Activated T-cell treated with anti-CD3 and anti-CD28 coated beads for 24 hours (primary cell): ENCODE measurements around the gene FOXC2.
A peak's percentile ranks its signal among the peaks of the same experiment; 100 is the strongest.
"Not testable (repeated sequence)": the region's sequence is repeated elsewhere in the genome, so short reads cannot be mapped to it uniquely, and the experiment has no call there.

Source experiments
- DNase-seq: peaks from one replicate; pipeline ENCODE4 v3.0.0-alpha.2; 2020; ENCODE audit warnings: low read depth

FOXC2 gene

DNA sequence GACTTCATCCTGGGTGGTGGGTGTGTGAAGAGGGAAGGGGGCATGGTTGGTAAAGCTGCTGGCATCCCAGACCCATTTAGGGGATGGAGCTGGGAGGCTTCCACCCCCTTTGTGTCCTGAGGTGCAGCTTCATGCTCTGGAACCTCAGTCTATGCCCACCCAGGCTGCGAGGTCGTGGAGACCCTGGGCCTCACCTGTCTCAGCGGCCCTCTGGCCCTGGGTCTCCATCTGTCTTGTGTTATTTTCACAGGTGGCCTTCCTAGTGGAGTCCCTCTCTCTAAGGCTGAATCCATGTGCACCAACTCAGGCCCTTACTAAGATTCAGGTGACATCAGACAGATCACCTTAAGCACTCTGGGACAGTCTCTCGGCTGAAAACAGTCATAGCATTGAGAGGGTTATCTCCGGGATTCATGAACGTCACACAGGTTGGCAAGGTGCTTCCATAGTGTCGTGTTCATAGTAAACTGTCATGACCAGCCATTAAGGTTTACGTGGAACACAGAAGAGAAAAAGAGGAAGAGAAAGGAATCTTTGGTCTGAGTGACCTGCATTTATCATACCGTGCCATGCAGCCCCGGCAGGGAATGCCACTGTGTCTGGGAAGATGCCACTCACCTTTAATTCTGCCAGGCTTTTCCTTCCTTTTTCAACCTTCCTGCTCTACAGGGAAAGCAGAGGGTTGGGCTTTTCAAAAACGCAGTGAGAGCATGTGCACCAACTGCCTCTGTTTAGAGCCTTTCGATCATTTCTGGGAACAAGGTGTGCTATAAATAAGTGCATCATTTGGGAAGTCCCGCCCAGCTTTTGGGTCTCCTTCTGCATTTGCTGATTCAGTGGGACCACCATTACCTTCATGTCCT is 7.2 kb downstream of the FOXC2 start:
- DNase-seq = no peak

DNA sequence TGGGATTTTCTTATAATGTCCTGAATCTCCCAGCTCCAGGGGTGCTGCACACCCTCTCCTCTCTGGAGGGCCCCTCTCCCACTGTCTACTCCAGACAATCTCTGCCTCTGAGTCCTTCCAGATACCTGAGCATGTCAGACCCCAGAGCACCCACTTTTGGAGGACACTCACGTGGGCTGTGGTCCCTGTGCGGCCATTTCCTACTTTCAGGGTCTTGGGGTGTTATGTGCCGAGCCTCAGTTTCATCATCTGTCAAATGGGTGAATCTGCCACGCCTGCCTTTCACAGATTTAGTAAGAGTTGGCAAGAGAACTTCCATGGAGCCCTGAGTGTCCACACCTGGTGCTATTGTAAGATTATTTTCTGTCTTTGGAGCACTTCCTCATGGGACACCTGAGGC is 8.0 kb downstream of the FOXC2 start:
- DNase-seq = no peak

DNA sequence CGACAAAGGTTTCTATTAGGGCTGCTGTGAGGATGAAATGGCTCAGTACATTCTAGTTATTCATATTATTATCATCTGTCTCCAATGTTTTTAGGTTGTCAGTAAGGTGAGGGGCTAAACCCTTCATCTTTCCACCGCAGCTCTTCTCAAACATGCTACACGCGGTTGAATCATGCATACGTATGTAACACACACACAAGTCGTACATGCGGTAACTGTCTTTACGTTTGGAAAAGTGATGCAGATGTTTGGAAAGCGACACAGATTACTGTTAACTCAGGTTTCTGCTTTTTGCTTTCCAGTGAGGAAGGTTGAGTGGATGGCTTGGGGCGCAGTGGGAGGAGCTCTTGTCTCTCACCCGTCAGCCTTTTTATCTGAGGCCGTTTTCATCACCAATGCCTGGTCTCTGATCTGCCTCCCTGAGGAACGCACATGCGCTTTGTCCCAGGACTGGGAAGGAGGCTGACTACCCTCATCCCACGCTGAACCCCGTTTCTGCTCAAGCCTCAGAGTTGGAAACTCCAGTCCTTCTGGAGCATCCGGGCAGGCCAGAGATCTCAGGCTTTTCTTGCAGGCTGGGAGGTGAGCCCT is 8.6 kb downstream of the FOXC2 start:
- DNase-seq = no peak

DNA sequence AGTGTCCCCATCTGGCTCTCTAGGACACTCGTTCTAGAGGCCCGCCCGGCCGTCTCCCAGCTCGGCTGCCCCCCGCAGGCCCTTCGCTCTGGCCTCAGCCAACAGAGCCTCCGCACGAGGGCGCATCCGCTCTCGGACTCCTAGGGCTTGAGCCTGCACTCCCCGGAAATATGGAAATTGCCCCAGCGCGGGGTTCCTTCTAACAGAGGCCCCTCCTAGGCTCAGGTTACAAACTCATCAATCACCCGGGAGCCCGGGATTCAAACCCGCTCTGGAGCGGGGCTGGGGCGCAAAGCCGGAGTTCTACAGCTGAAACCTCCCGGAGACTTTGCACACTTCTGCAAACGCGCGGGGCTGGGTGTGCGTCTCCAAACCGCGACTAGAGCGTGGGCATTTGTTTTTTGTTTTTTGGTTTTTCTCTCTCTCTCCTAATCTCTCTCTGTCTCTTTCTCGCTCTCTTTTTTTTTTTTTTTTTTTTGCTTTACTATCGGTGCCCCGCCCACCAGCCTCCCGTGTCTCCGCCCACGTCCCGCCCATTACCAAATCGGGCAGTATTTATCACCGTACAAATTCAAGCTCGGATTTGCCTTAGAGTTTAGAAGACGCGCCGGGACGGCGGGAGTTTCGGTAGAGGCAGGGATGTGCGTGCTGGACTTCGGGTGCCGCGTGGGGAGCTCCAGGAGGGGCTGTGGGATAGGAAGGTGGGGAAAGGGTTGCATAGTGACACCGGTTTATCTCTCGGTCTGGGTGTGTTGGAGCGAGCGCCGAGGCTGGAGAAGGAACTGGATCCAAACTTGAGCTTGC is 9.3 kb downstream of the FOXC2 start:
- DNase-seq = peak; percentile 42

DNA sequence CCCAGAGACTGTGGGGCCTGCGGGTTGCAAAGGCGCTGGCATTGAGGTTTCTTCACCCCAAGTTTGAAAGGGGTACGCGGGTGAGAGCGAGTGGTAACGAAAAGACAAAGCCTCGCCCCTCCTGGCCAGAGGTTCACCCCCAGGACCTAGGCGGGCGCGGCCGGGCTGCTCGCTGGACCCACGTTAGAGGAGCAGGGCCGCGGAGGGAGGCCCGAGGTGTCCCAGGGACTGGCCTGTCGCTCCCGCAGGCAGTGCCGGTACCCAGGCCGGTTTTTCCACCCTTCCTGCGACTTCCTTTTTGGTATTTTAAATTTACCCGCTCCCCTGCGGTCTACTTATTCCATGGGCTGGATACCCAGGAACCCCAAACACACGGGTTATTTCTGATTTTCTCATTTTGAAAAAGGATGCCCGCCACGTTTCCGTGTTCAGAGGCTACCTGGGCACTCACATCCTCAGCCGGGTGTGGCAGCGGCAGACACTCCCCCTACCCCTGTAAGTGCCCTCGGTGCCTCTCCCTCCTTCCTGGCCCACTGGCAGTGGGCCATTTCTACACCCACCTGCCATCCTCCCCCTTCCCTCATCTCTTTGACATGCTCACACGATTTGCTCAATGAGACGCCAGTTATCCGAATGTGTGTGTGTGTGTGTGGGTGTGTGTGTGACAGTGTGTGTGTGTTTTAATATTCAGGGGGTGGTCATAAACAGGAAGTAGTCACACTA is 10.1 kb downstream of the FOXC2 start:
- no peak for DNase-seq

DNA sequence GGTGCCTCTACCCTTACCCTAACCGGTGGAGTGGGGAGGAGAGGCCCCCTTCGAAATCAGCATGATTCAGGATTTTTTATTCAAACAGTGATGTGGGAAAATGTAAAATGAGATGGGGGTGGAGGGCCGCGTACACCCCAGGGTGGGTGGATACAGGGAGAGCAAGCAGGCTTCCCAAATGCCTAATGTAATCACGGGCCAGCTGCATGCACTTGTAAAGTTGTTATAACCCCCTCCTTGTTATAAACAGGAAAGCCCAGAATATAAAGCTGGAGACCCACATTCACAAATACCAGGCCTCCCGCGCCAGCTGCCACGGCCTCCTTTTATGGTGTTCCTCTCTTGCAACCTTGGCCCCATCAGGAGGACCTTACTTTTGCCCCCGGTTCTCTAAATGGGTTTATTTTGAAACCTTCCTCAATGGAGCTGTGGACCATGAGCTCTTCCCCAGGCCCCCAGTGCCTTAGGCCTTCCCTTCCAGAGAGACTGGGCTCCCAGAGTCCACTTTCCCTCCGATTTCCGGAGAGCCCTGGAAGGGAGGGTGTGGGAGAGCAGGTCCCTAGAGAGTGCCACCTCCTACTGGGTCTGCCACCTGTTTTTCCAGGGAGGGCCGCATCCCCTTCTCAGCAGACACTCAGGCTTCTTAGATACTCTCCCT is 10.8 kb downstream of the FOXC2 start:
- DNase-seq = no peak

DNA sequence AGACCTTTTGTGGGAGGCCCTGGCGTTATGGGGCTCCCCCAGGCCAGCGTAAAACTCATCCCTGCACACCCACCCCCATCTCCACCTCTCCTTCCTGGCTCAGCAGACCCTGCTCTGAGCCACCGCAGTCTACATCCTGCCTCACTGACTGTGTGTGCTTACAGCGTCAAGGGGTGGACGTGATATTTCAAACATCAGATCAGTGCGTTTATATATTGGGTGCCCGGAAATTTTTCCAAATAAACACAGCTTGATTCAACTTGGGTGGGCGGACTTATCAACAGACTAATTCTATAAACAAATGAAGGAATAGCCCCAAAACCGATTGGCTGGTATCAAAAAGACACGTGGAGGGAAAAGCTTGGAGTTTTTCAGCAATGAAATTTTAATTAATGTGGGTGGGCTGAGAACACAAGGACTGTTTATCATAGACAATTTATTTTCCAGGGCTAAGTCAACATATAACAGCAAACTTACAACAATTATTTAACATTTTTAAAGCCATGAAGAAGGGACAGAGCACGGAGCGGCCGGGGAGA is 11.5 kb downstream of the FOXC2 start, which contains the start of gene FOXL1:
TSS of gene FOXL1 (plus strand) at position 489 of the 539 bp plus-strand sequence. CDS start 175 bp downstream, outside the sequence.
- DNase-seq = no peak

DNA sequence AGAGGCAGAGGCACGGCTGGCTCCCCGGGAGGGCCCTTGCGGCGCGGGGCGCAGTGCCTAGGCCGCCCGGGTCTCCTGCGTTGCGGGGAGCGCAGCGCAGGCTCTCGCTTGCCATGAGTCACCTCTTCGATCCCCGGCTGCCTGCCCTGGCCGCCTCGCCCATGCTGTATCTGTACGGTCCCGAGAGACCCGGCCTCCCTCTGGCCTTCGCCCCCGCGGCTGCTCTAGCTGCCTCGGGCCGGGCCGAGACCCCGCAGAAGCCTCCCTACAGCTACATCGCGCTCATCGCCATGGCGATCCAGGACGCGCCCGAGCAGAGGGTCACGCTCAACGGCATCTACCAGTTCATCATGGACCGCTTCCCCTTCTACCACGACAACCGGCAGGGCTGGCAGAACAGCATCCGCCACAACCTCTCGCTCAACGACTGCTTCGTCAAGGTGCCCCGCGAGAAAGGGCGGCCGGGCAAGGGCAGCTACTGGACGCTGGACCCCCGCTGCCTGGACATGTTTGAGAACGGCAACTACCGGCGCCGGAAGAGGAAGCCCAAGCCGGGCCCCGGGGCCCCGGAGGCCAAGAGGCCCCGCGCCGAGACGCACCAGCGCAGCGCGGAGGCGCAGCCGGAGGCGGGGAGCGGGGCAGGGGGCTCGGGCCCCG is 12.1 kb downstream of the FOXC2 start:
- DNase-seq = no peak

DNA sequence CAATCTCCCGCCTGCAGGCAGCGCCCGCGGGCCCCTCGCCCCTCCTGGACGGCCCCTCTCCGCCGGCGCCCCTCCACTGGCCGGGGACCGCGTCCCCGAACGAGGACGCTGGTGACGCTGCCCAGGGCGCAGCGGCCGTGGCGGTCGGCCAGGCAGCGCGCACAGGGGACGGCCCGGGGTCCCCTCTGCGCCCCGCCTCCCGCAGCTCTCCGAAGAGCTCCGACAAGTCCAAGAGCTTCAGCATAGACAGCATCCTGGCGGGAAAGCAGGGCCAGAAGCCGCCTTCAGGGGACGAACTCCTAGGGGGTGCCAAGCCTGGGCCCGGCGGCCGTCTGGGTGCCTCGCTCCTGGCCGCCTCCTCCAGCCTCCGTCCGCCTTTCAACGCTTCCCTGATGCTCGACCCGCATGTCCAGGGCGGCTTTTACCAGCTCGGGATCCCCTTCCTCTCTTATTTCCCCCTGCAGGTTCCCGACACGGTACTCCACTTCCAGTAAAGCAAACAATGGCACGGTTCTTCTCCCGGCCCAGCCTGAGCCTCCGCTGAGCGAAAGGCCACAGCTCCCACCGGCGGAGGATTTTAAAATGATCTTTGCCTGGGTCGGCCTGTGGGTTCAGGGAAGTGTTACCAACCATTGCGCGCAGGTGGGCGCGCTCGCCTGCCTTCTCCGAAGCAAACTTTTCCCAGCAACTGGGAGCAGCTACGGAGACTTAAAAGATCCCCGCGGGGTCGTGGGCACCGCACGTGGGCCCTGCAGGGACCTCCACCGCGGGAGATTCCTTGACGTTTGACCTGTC is 12.8 kb downstream of the FOXC2 start:
- DNase-seq = no peak

DNA sequence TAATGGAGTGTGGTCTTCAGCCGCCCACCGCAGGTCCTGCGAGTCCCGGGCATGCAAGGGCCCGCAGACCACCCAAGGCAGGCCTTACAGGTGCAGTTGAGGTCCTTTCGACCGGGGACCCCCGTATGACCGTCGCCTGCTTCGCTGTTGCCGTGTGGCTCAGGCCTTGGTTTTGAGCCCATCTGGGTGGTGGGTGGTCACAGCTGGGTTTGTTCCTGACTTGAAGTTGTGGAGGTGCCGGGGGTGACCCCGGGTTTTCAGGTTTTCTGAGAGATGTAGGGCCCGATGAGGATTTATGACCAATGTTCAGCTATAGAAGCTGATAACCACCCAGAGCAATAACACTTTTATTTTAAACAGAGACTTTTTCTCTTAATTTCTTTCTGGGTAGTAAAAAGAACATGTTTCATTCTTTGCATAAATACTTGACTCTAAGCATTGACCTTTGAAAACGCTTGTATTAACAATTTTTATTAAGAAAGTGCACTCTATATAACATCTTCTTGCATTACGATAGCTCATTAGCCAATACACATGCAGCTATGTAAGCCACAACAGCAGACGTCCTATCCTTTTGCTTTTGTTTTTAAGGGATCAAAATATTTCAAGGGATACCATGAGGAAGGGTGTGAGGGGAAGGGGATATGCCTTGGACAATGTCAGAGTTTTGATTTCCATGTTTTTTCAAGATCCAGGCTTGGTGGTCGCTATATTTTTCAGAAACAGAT is 13.6 kb downstream of the FOXC2 start:
- DNase-seq = no peak

DNA sequence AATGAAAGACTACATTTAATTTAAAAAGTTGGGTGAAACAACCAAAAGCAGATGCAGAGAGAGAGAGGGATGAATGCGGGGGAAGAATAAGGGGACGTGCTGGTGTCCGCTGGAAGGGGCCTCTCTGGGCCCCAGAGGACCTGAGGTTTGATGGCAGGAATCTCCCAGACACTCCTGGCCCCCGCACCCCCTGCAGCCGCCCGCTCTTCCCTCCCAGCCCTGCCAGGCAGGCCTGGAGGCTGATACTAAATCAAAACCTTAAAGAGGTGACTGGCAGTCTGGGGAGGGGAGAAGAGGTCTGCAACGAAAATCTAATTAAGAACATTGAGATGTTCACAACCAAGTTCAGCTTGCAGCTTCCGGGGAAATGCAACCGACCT is 14.2 kb downstream of the FOXC2 start:
- DNase-seq = no peak

DNA sequence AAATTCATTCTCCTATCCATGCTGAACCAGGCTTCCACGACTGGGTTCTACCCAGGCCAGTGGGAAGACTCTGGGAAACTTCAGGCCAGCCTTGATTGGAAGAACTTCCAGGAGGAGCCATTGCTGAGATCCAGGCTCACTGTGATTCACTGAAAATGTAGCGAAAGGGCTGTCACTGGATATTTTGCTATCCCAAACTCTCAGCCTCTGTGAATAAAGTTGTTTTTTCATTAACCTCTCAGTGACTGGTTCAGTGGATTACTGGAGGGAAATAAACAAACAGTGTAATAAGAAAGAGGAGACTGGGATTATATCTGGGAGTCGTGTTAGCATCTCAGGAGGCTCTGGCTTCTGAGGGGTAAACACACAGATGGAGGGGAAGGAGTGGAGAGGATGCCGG is 14.8 kb downstream of the FOXC2 start:
- DNase-seq = no peak

DNA sequence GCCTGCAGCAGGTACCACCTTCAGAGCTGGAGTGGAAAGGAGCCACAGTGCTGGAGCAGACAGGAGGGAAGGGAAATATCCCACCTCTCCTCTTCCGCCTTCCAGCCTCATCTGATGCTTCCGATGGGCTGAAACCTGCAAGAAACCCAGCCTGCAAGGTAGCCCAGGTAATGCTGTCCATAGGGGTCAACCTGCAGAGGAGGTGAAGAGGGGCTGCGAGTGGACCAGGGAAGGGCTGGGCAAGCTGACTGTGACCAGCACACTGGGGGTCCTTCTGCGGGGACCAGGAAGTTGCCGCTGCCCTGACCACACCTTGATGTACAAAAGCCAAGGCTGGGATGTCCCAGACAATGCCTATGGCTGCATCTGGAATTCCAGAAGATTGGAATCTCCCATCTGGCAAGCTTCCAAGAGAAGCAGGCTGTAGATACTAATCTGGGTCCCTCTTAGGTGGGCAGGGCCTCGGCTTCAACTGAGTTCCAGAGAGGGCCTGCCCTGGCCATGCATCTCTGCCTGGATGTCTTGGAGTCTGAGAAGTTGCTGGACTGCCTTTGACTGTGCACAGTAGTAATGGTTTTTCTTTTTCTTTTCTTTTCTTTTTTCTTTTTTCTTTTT is 17.5 kb downstream of the FOXC2 start:
- DNase-seq = no peak

DNA sequence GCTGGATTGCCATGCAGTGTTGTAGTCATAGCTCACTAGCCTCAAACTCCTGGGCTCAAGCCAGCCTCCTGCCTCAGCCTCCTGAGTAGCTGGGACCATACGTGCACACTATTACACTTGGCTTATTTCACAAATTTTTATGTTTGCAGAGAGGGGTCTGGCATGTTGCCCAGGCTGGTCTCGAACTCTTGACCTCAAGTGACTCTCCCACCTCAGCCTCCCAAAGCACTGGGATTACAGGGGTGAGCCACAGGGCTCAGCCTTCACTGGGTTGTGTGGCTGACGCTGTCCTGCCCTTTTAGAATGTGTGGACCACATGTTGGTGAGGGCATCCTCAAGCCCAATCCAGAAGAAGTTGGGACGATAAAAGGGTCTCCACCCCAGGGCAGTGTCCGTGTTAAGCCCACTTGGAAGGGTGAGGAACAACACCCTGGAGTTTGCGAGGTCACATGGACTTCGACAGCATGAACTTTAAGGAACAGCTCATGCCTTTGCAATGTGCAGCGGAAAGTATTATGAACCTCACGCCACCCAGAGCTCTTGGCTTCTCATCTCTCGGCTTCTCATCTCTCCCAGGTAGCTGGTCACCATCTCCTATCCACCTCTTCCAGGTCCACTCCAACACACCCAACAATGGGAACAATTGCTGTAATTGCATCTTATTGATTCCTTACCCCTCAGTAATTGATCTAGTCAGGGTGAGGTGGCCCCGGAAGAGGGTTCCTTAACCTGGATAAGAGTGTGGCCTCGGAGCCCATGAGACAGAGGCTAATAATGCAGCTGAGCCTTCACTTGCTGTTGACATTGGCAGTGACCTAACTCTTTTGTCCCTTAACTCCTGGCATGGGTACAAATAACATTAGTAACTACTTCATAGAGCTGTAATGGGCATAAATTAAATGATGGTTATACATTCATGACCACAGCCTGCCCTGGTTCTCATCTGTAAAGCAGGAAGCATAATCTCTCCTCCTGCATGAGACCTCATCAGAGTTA is 18.4 kb downstream of the FOXC2 start:
- DNase-seq = no peak

DNA sequence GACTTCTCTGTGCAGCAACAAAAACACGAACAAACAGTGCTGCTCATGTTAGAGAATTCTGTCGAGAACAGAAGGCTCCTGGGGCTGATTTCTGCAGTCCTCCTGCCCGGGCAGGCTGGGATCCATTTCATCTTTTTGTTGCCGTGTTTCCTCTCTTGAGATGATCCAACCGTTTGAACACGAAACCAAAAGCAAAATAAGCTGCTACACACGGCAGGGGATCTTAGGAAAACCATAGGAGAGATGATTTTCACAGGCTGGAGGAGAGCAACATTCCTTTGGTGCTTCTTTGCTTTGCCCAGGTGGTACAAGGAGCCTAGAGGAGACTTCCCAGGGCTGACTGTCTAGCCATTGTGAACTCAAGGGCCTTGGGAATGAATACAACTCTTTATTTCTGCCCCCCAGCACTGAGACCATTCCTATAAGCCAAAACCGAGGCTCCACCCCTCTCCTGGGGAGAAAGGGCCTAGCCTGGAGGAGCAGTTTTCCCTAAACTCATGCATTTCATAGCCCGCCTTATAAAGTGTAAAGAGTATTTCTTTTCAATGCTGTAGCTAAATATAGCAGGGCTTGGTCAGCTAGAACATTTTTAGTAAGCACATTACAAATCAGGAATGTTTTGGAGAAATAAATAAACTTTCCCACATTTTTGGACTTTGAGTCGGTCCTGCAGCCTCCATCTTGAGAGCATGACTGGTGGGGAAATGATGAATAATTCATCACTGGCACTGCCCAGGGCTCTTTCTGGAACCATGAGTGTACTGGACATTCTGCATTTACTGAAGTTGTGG is 19.4 kb downstream of the FOXC2 start:
- DNase-seq = no peak

DNA sequence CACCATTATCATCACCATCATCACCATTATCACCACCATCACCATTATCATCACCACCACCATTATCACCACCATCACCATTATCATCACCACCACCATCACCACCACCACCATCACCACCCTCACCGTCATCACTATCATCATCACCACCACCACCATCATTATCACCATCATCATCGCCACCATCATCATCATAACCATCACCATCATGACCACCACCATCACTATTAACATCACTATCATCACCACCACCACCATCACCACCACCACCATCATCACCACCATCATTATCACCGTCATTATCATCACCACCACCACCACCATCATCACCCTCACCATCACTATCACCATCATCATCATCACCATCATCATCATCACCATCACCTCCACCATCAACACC is 20.9 kb downstream of the FOXC2 start:
- no peak for DNase-seq

DNA sequence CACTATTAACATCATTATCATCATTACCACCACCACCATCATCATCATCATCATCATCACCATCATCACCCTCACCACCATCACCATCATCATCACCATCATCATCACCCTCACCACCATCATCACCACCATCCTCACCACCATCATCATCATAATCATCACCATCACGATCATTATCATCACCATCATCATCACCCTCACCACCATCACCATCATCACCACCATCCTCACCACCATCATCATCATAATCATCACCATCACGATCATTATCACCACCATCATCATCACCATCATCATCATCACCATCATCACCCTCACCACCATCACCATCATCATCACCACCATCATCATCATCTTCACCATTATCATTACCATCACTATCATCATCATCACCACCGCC is 21.3 kb downstream of the FOXC2 start:
- not testable (repeated sequence) for DNase-seq
